HFFc6 (cell line): ENCODE data around the gene DDR1. TPM values are rescaled to one million over a fixed set of nuclear protein-coding genes. Genes with fewer than 3 reads are reported as not detected.
"Not testable (repeated sequence)": the region's sequence is repeated elsewhere in the genome, so short reads cannot be mapped to it uniquely, and the experiment has no call there.

Experiments
- DNase-seq: peaks from one replicate; pipeline ENCODE4 v3.0.0-alpha.2; 2018
- H3K27ac Mint-ChIP-seq: 2 replicates; pipeline ENCODE4 v1.8.0; 2020; ENCODE audit warnings: mild to moderate bottlenecking, mixed read lengths
- H3K27me3 Mint-ChIP-seq: 2 replicates; pipeline ENCODE4 v1.8.0; 2021; ENCODE audit warnings: mild to moderate bottlenecking, moderate library complexity, mixed read lengths; ENCODE audit not compliant: insufficient read depth
- H3K36me3 Mint-ChIP-seq: 2 replicates; pipeline ENCODE4 v1.8.0; 2021; ENCODE audit warnings: low read depth, mixed read lengths
- H3K4me1 Mint-ChIP-seq: 2 replicates; pipeline ENCODE4 v1.8.0; 2020; ENCODE audit warnings: low read depth, mixed read lengths
- H3K4me3 Mint-ChIP-seq: 2 replicates; pipeline ENCODE4 v1.8.0; 2020; ENCODE audit warnings: mild to moderate bottlenecking, moderate library complexity, mixed read lengths
- H3K9me3 Mint-ChIP-seq: 2 replicates; pipeline ENCODE4 v1.8.0; 2020; ENCODE audit warnings: mild to moderate bottlenecking, mixed read lengths
- CTCF ChIP-seq: fragments of 200-600 bp; sonication (generic); IDR thresholded peaks from 2 replicates; pipeline ENCODE4 v1.5.0; 2021; ENCODE audit warnings: antibody characterized with exemption, mild to moderate bottlenecking
- total RNA-seq, 6 experiments: library from RNA; stranded (reverse); fragmentation: NEBNext Ultra II Directional; extraction: Animal tissue kit (Norgen Biotek cat#: 25700); gene quantifications; 2 replicates in 1 of 6; 3 replicates in 5 of 6; pipeline ENCODE4 v1.2.3, GENCODE V29; 2021

The DDR1 gene
- total RNA-seq, 6 experiments from 2014 or later, result 28.0 to 42.5 (median 31.6) TPM

GRCh38 chr6:30918670-30919069, 34.4 kb downstream of the DDR1 start:
- H3K4me1 Mint-ChIP-seq, result peaks cover 20% of the 10 kb centered on the region
- no peak for DNase-seq
- no peak overlapping the region for H3K27ac Mint-ChIP-seq
- H3K4me3 Mint-ChIP-seq, result no peak overlapping the region
- no peaks in the 10 kb centered on the region for H3K9me3 Mint-ChIP-seq
- peaks cover 18% of the 10 kb centered on the region for H3K36me3 Mint-ChIP-seq
- H3K27me3 Mint-ChIP-seq, result no peaks in the 10 kb centered on the region; the same call in 1 of the 2 replicates
- no peak for TF ChIP-seq CTCF

GRCh38 chr6:30922447-30922852, 38.1 kb downstream of the DDR1 start:
- H3K9me3 Mint-ChIP-seq, result no peaks in the 10 kb centered on the region
- H3K36me3 Mint-ChIP-seq, result peaks cover 13% of the 10 kb centered on the region
- no peak for DNase-seq
- no peak overlapping the region for H3K4me3 Mint-ChIP-seq
- peaks cover 9% of the 10 kb centered on the region for H3K4me1 Mint-ChIP-seq
- no peak overlapping the region for H3K27ac Mint-ChIP-seq
- TF ChIP-seq CTCF, result no peak
- H3K27me3 Mint-ChIP-seq, result no peaks in the 10 kb centered on the region; the same call in none of the 2 replicates

- not testable (repeated sequence) for H3K4me1 Mint-ChIP-seq, H3K27ac Mint-ChIP-seq, DNase-seq, H3K27me3 Mint-ChIP-seq, H3K4me3 Mint-ChIP-seq
- H3K9me3 Mint-ChIP-seq, result peaks cover 12% of the 10 kb centered on the region
- peaks cover 30% of the 10 kb centered on the region for H3K36me3 Mint-ChIP-seq
These were observed 39.8 kb downstream of the DDR1 start for GRCh38 chr6:30924040-30924627.

- Mint-ChIP-seq H3K27me3 (peaks cover 3% of the 10 kb centered on the region; the same call in 1 of the 2 replicates), H3K36me3 (peaks cover 33% of the 10 kb centered on the region), H3K4me1 (peaks cover 9% of the 10 kb centered on the region), H3K9me3 (peaks cover 12% of the 10 kb centered on the region), H3K27ac (no peak overlapping the region), H3K4me3 (no peak overlapping the region)
- no peak for DNase-seq
- TF ChIP-seq CTCF, result no peak
These were observed 42.3 kb downstream of the DDR1 start for GRCh38 chr6:30926644-30927043.

- not testable (repeated sequence) for H3K4me3 Mint-ChIP-seq, H3K27me3 Mint-ChIP-seq, DNase-seq, H3K4me1 Mint-ChIP-seq, H3K27ac Mint-ChIP-seq
- peaks cover 12% of the 10 kb centered on the region for H3K9me3 Mint-ChIP-seq
- peaks cover 33% of the 10 kb centered on the region for H3K36me3 Mint-ChIP-seq
These were observed 42.8 kb downstream of the DDR1 start for GRCh38 chr6:30927080-30927479.

GRCh38 chr6:30928677-30929076, 44.4 kb downstream of the DDR1 start:
- no peak for TF ChIP-seq CTCF
- peaks cover 12% of the 10 kb centered on the region for H3K9me3 Mint-ChIP-seq
- peaks cover 21% of the 10 kb centered on the region for H3K36me3 Mint-ChIP-seq
- peaks cover 9% of the 10 kb centered on the region for H3K4me1 Mint-ChIP-seq
- H3K4me3 Mint-ChIP-seq, result no peak overlapping the region
- H3K27me3 Mint-ChIP-seq, result peaks cover 11% of the 10 kb centered on the region
- no peak for DNase-seq
- H3K27ac Mint-ChIP-seq, result no peak overlapping the region
